GM18511 (cell line): ENCODE measurements around the gene ANKRD16.
"Not testable (repeated sequence)": the region's sequence is repeated elsewhere in the genome, so short reads cannot be mapped to it uniquely, and the experiment has no call there.

ENCODE experiments used
- ATAC-seq: cut with Tn5 transposase; IDR thresholded peaks from one replicate; pipeline ENCODE4 v1.9.1; 2021; ENCODE audit warnings: mild to moderate bottlenecking, moderate library complexity; ENCODE audit not compliant: unreplicated experiment

The ANKRD16 gene

GRCh38 chr10:5840314-5841307 is 49.1 kb downstream of the ANKRD16 start:
- ATAC-seq: peak; percentile 82

GRCh38 chr10:5836181-5836580 is 53.5 kb downstream of the ANKRD16 start:
- ATAC-seq: not testable (repeated sequence)

- ATAC-seq: no peak
Measured at GRCh38 chr10:5835446-5836095, 54.1 kb downstream of the ANKRD16 start.

DNA sequence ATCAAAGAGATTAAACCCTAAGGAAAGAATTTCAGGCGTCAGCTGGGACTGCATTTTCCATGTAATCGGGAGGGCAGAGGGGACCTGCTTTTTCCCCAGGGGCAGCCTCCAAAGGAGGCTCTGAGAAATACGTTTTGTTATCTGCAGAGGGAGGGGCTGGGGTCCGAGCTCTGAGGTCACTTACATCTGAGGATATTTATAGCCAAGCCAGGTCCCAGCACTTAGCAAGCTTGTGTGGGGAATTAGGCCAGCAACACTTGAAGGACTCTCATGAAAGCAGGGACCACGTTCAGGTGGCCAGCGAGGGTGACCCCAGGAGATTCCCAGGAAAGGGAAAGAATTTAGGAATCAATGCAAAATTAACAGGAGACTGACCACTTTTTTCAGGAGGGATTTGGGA is 55.9 kb downstream of the ANKRD16 start:
- no peak for ATAC-seq

DNA sequence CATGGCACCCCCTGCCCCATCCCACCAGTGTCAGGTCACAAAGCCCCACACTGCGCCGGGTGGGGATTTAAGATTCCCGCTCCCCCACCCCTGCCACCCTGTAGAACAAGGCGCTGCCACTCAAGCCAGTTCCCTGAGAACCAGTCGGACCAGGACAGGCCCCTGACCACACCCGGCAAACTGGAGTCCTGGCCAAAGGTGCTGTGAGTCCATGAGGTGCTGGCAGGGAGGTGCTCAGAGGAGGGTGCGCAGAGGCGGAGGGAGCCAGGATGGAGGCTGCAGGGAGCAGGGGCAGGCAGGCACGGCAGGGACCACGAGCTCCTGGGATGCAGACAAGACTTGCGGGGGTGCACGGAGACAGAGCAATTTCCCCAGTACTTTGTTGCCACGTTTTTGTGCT is 56.7 kb downstream of the ANKRD16 start:
- ATAC-seq: no peak

DNA sequence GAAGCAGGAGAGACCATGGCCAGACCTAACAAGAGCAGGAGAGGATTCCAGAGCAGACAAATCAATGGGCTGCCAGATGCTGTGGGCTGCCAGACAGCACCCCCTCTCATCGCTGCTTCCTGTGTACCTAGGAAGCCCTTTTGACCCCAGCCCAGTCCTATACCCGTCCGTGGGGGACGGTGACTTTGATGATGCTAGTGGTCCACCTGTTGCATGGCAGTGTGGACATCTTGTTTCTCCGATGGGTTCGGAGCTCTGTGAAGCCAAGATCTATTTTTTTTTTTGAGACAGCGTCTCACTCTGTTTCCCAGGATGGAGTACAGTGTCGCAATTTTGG is 58.3 kb downstream of the ANKRD16 start:
- no peak for ATAC-seq

DNA sequence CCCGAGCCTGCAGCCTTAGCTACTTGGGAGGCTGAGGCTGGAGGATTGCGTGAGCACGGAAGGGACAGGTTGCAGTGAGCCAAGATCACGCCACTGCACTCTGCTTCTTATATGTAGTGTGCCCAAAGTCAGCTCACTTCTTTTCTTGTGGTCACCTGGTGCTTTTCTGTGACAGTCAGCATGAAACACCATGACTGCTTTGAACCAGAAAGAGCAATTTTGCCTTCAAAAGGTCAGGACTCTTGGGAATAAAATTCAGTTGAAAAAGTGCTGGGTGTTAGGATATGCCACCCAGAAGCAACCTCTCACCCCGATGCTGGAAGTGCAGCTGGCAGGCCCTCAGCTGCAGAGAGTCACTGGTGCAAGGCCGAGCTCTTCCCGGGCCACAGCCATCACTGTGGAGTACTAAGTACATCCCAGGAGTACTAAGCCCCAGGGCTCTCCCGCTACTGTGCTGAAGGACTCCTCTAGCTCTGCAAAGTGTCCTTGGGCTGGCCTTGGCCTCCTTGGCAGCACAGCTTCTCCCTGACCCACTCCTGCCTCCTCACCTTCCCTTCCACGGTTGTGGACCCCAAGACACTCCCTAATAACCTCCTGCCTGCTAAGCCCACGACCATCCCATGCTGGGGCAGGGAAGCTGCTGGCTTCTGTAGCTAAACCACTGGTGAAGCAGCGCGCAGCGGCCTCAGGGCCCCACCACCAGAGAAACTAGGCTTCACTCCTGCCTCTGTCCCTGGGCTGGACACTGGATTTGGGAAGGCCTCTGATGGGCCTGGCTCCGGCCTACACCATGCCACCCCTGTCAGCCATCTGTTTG is 58.9 kb downstream of the ANKRD16 start:
- no peak for ATAC-seq

DNA sequence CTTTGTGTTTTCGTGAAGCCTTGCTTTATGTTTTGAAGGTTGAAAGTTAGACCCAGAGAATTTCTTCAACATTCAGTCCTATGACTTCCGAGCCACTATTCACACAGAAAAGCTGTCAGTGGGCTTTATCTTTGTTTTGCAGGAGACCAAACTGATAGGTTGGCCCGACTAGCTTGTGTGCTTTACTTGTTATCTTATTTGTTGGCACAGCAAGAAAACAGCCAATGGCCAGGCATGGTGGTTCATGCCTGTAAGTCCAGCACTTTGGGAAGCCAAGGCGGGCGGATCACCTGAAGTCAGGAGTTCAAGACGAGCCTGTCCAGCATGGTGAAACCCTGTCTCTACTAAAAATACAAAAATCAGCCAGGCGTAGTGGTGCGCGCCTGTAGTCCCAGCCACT is 60.4 kb downstream of the ANKRD16 start:
- no peak for ATAC-seq

GRCh38 chr10:5828725-5829124 is 61.0 kb downstream of the ANKRD16 start:
- no peak for ATAC-seq

- no peak for ATAC-seq
Measured at GRCh38 chr10:5827841-5828240, 61.9 kb downstream of the ANKRD16 start.

- not testable (repeated sequence) for ATAC-seq
Measured at GRCh38 chr10:5826511-5826910, 63.2 kb downstream of the ANKRD16 start.

DNA sequence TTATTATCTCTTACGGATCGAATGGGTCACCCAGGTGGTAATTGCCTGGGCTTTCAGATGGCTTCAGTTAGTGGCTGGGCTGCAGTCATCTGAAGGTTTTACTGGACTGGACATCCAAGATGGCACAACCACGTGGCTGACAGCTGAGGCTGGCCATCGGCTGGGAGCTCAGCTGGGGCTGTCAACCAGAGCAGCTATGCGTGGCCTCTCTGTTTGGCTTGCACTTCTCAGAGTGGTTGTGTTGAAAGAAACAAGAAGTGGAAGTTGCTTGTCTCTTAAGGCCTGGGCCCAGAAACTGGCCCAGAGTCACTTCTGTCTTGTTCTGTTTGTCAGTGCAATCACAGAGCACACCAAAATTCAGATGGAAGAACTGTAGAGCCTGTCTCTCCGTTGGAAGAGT is 70.8 kb downstream of the ANKRD16 start:
- ATAC-seq: peak; percentile 40

DNA sequence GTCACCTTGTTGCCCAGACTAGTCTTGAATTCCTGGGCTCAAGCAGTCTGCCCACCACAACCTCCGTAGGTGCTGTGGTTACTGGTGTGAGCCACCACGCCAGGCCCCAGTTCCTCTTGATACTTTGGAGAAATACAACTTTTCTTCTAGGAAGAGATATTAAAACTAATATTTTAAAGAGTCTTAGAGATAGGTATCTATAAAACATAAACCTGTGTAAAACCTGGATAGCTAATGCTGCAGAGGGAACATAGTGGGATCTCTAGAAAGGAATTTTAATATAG is 71.7 kb downstream of the ANKRD16 start:
- no peak for ATAC-seq

DNA sequence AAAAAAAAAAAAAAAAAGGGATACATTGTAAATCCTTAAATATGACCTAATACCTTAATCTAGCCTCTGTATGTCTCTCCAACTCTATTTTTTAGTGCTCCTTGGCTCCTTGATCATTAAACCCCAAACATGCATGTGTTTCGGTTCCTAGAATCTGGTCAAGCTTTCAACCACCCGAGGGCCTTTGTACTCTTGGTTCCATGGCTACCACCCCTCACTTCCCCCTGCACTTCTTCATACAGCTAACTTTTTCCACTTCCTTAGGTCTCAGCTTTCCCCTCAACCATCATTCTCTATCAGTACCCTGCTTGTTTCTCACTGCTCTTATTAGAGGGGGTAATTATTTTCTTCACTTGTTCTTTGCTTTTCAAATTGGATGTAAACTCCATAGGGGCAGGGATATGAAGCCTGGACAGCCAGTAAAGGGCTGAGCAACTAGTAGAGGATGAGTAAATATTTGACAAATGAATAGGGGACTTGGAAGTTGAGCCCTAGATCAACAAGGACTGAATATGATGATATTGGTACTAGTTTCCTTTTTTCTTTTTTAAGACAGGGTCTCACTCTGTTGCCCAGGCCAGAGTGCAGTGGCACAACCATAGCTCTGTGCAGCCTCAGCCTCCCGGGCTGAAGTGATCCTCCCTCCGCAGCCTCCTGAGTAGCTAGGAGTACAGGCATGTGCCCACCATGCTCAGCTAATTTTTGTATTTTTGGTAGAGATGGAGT is 72.2 kb downstream of the ANKRD16 start:
- ATAC-seq: peak; percentile 28

GRCh38 chr10:5816170-5816569 is 73.5 kb downstream of the ANKRD16 start:
- ATAC-seq: no peak

GRCh38 chr10:5814110-5815107 is 75.3 kb downstream of the ANKRD16 start:
- ATAC-seq: no peak

GRCh38 chr10:5813341-5814109 is 76.2 kb downstream of the ANKRD16 start, which contains the start of gene GDI2:
TSS of gene GDI2 (minus strand) at chr10:5813434. CDS start at chr10:5813258, 176 bp downstream.
- peak; percentile 72 for ATAC-seq

GRCh38 chr10:5813091-5813340 is 76.7 kb downstream of the ANKRD16 start:
- ATAC-seq: peak; percentile 31
